Liver (tissue), 9 donors: ENCODE results near the gene SIK2. TPM values are rescaled to one million over a fixed set of nuclear protein-coding genes. Genes with fewer than 3 reads are reported as not detected.

Source experiments
- DNase-seq: peaks from one replicate; pipeline ENCODE4 v3.0.0-alpha.2; 2017; ENCODE audit warnings: low spot score
- H3K27ac ChIP-seq, 2 donors: one replicate each; pipeline ENCODE4 v1.7.0; 2013; ENCODE audit warnings: inconsistent platforms in 2 of 2, low read length in 2 of 2, control low read depth in 1 of 2, low read depth in 1 of 2, mild to moderate bottlenecking in 1 of 2
- H3K27me3 ChIP-seq, 4 donors: one replicate each; pipeline versions ENCODE4 v1.6.1 to v1.7.0; 2013; ENCODE audit warnings: low read length in 3 of 4, inconsistent platforms in 1 of 4, mild to moderate bottlenecking in 1 of 4, moderate library complexity in 1 of 4; ENCODE audit not compliant: control insufficient read depth in 4 of 4, insufficient read depth in 4 of 4
- H3K36me3 ChIP-seq, 4 donors: one replicate each; pipeline versions ENCODE4 v1.6.1 to v1.7.0; 2013; ENCODE audit warnings: low read length in 3 of 4, mild to moderate bottlenecking in 3 of 4, low read depth in 1 of 4, moderate library complexity in 1 of 4; ENCODE audit not compliant: control insufficient read depth in 4 of 4, insufficient read depth in 3 of 4
- H3K4me1 ChIP-seq, 4 donors: one replicate each; pipeline versions ENCODE4 v1.6.1 to v1.7.0; 2013; ENCODE audit warnings: low read length in 3 of 4, mild to moderate bottlenecking in 3 of 4, moderate library complexity in 1 of 4; ENCODE audit not compliant: control insufficient read depth in 4 of 4, insufficient read depth in 4 of 4
- H3K4me3 ChIP-seq, 3 donors: one replicate each; pipeline versions ENCODE4 v1.6.1 to v1.7.0; 2013; ENCODE audit warnings: low read length in 3 of 3, control low read depth in 1 of 3, low read depth in 1 of 3, mild to moderate bottlenecking in 1 of 3
- H3K9ac ChIP-seq, 2 donors: one replicate each; pipeline ENCODE4 v1.7.0; 2013; ENCODE audit warnings: low read length in 2 of 2, mild to moderate bottlenecking in 2 of 2, moderate library complexity in 2 of 2, control low read depth in 1 of 2, low read depth in 1 of 2
- H3K9me3 ChIP-seq, 4 donors: one replicate each; pipeline versions ENCODE4 v1.6.1 to v1.7.0; 2013; ENCODE audit warnings: low read length in 3 of 4; ENCODE audit not compliant: control insufficient read depth in 4 of 4
- EGR1 ChIP-seq, 2 donors: IDR thresholded peaks; 2 replicates each; pipeline ENCODE4 v1.6.1; 2016 to 2018; ENCODE audit warnings: antibody characterized with exemption in 2 of 2, low read depth in 2 of 2
- FOXA1 ChIP-seq: IDR thresholded peaks from 2 replicates; pipeline ENCODE4 v1.6.1; 2016; ENCODE audit warnings: antibody characterized with exemption
- FOXA2 ChIP-seq: IDR thresholded peaks from 2 replicates; pipeline ENCODE4 v1.6.1; 2016; ENCODE audit warnings: antibody characterized with exemption
- HNF4A ChIP-seq, 2 donors: conservative IDR thresholded peaks; 2 replicates each; pipeline ENCODE4 v1.6.1; 2016; ENCODE audit warnings: antibody characterized with exemption in 2 of 2, mild to moderate bottlenecking in 2 of 2
- HNF4G ChIP-seq: IDR thresholded peaks from 2 replicates; pipeline ENCODE4 v1.6.1; 2016; ENCODE audit warnings: antibody characterized with exemption
- JUND ChIP-seq, 2 donors: IDR thresholded peaks; 2 replicates each; pipeline ENCODE4 v1.6.1; 2016; ENCODE audit warnings: antibody characterized with exemption in 2 of 2
- MAX ChIP-seq: IDR thresholded peaks from 2 replicates; pipeline ENCODE4 v1.6.1; 2016; ENCODE audit warnings: antibody characterized with exemption
- NR2F2 ChIP-seq: IDR thresholded peaks from 2 replicates; pipeline ENCODE4 v1.6.1; 2016; ENCODE audit warnings: antibody characterized with exemption
- RAD21 ChIP-seq, 2 donors: IDR thresholded peaks; 2 replicates each; pipeline ENCODE4 v1.6.1; 2016; ENCODE audit warnings: antibody characterized with exemption in 2 of 2, mild to moderate bottlenecking in 2 of 2
- SP1 ChIP-seq: IDR thresholded peaks from 2 replicates; pipeline ENCODE4 v1.6.1; 2018; ENCODE audit warnings: antibody characterized with exemption, mild to moderate bottlenecking
- YY1 ChIP-seq: IDR thresholded peaks from 2 replicates; pipeline ENCODE4 v1.6.1; 2016; ENCODE audit warnings: antibody characterized with exemption, mild to moderate bottlenecking
- ZBTB33 ChIP-seq: IDR thresholded peaks from 2 replicates; pipeline ENCODE4 v1.6.1; 2016; ENCODE audit warnings: antibody characterized with exemption
- WGBS: extraction: QIAGEN DNeasy Blood & Tissue Kit; methylation state at CpG from one replicate; pipeline ENCODE4 v1.1.7; 2013; 5-methylcytosine and 5-hydroxymethylcytosine counted together
- polyA plus RNA-seq, 2 donors: library from polyadenylated mRNA; stranded (reverse) in 1 of 2; unstranded in 1 of 2; fragments of 200-250 nt in 1 of 2; fragments of >200 nt in 1 of 2; fragmentation: Nextera tagmentation in 1 of 2; extraction: Ambion mirVana in 1 of 2; gene quantifications; one replicate each; pipeline versions ENCODE4 v1.2.1 to v1.2.3, GENCODE V29; 2013 to 2015
- total RNA-seq, 2 donors: library from RNA; depleted of rRNA; stranded (reverse); fragments of >200 nt; gene quantifications; one replicate each; pipeline ENCODE4 v1.2.3, GENCODE V29; 2014
- TF ChIP-seq, protein P1 (sequence below): IDR thresholded peaks from 2 replicates; pipeline ENCODE4 v1.6.1; 2016; ENCODE audit warnings: antibody characterized with exemption, mild to moderate bottlenecking
- TF ChIP-seq, protein P2 (sequence below): IDR thresholded peaks from 2 replicates; pipeline ENCODE4 v1.6.1; 2016; ENCODE audit warnings: antibody characterized with exemption
- donor health status: healthy.
- donor health status: healthy.
- donor health status: healthy.
- donor health status: healthy.
- donor health status: healthy.

SIK2 gene
- total and polyA plus RNA-seq, 4 donors = 6.5 to 15.0 (median 9.3) TPM

DNA sequence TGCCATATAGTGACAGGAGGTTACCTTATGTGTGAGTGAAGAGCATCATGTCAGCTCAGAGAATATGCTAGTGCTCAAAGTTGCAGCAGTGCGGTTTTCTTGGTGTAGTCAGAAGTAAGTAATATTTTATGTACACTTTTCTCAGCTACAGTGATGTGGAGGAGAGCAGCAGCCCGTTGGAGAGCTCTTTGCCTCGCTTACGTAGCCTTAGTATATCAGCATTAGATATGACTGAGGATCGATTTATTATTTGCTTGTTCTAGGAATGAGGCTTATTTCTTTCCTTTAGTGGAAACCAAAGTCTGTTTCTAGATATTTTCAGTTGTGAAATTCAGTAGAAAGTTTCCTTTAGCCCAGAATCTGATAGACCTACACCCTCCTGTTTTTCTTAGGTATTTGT lies 100.4 kb downstream of the SIK2 start:
- Histone ChIP-seq H3K36me3 (peaks cover 0 to 68% (median 54%) of the 10 kb centered on the region in 4 donors), H3K4me1 (peaks cover 0 to 5% (median 3%) of the 10 kb centered on the region in 4 donors), H3K4me3 (no peak overlapping the region), H3K9ac (no peak overlapping the region), H3K27me3 (no peaks in the 10 kb centered on the region), H3K9me3 (no peaks in the 10 kb centered on the region), H3K27ac (no peak overlapping the region)
- TF ChIP-seq, protein P1, sequence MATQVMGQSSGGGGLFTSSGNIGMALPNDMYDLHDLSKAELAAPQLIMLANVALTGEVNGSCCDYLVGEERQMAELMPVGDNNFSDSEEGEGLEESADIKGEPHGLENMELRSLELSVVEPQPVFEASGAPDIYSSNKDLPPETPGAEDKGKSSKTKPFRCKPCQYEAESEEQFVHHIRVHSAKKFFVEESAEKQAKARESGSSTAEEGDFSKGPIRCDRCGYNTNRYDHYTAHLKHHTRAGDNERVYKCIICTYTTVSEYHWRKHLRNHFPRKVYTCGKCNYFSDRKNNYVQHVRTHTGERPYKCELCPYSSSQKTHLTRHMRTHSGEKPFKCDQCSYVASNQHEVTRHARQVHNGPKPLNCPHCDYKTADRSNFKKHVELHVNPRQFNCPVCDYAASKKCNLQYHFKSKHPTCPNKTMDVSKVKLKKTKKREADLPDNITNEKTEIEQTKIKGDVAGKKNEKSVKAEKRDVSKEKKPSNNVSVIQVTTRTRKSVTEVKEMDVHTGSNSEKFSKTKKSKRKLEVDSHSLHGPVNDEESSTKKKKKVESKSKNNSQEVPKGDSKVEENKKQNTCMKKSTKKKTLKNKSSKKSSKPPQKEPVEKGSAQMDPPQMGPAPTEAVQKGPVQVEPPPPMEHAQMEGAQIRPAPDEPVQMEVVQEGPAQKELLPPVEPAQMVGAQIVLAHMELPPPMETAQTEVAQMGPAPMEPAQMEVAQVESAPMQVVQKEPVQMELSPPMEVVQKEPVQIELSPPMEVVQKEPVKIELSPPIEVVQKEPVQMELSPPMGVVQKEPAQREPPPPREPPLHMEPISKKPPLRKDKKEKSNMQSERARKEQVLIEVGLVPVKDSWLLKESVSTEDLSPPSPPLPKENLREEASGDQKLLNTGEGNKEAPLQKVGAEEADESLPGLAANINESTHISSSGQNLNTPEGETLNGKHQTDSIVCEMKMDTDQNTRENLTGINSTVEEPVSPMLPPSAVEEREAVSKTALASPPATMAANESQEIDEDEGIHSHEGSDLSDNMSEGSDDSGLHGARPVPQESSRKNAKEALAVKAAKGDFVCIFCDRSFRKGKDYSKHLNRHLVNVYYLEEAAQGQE = no peak
- no peak for TF ChIP-seq FOXA1
- no peak for TF ChIP-seq RAD21 (IDR thresholded peaks at IDR 0.05)
- TF ChIP-seq HNF4A (conservative IDR thresholded peaks at IDR 0.05) = no peak
- no peak for TF ChIP-seq NR2F2
- no peak for TF ChIP-seq EGR1 (IDR thresholded peaks at IDR 0.05; ENCODE audit: low read depth in 2 of 2)
- TF ChIP-seq SP1 = no peak
- WGBS = 97% methylated on average over 5 of the region's 5 CpGs
- DNase-seq = no peak

DNA sequence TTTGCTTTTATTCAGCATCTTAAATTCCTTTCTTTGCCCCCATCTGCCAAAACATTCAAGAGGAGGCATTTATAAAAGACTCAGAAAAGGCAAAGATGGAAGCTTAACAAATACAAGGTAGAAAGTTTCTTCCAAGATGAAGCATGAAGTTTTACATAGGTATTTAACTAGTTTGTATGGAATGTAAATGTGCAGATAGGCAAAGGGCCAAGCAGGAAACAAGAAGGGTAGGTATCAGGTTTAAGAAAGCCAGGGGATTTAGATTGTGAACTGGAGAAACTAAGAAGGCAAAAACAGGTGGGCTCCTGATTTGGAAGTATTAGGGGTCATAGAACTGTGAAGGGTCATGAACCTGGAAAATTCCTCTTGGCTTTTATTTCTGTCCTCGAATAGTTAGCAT lies 101.3 kb downstream of the SIK2 start:
- no peak overlapping the region for H3K9ac ChIP-seq
- no peaks in the 10 kb centered on the region for H3K27me3 ChIP-seq
- WGBS = 85% methylated on average over 1 of the region's 1 CpG
- no peak overlapping the region for H3K4me3 ChIP-seq
- H3K9me3 ChIP-seq = no peaks in the 10 kb centered on the region
- DNase-seq = no peak
- peaks cover 0 to 5% (median 3%) of the 10 kb centered on the region in 4 donors for H3K4me1 ChIP-seq
- no peak overlapping the region for H3K27ac ChIP-seq
- peaks cover 0 to 70% (median 57%) of the 10 kb centered on the region in 4 donors for H3K36me3 ChIP-seq
- TF ChIP-seq FOXA1 (no peak), EGR1 (IDR thresholded peaks at IDR 0.05; ENCODE audit: low read depth in 2 of 2) (no peak), ZBTB33 (no peak), FOXA2 (no peak), JUND (IDR thresholded peaks at IDR 0.05) (no peak), YY1 (no peak), HNF4G (no peak), MAX (no peak)
- TF ChIP-seq, protein P2, sequence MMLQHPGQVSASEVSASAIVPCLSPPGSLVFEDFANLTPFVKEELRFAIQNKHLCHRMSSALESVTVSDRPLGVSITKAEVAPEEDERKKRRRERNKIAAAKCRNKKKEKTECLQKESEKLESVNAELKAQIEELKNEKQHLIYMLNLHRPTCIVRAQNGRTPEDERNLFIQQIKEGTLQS = no peak
- TF ChIP-seq, protein P1 = no peak
